Stimulated activated CD8-positive, alpha-beta memory T cell treated with anti-CD3 and anti-CD28 coated beads, Interleukin-7, amount 100 ng/mL, for 48 hours (primary cell): ENCODE data around the gene CMTM1.
"Not testable (repeated sequence)": the region's sequence is repeated elsewhere in the genome, so short reads cannot be mapped to it uniquely, and the experiment has no call there.

Experiments used
- DNase-seq, 2 donors: peaks; one replicate each; pipeline ENCODE4 v3.0.0-alpha.2; 2020; ENCODE audit warnings: low read depth in 1 of 2; ENCODE audit errors: extremely low read depth in 1 of 2

The CMTM1 gene

DNA sequence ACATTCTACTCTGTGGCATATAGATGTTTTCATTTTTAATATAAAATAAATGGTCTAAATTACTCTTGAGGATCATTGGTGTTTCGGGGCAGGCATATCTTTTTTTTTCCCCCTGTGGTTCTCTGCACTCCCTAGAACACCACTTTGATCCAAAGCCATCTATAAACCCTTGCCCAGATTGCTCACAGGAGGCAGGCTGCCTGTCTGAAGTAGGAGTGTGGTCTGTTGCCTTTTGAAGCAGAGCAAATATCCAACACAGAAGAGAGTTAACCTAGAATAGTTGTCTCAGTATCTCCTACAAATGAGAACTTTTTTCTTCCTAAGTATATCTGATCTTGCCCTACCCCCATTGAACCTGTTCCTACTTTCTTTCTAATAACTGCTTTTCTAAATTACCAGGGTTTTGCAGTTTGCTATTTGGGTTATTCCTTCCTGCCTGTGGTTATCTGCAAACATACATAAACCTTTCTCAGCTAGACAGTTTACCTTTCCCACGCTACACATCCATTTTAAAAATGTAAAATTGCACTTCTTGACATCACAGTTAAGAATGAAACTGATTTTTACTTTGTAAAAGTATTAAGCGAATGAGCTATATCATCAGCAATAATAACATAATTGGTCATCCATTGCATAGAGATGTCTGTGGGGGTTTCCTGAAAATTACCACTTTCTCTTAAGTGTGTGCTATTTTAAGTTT, 4.7 kb upstream of the CMTM1 start:
- no peak for DNase-seq

DNA sequence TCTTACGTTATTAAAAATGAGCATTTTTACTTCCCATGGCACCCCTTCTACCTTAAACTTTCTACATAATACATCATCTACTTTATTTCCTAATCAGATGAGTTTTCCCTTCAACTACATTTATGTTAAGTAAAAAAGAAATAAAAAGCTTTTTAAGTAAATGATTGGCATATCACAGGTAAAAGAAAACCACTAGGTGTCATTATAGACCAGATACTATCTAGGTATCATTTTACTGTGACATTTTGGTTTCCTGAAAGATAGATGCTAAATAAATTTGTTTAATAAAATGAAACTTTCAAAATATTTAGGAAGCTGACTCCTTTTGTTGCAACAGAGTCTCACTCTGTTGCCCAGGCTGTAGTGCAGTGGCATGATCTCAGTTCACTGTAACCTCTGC, 3.8 kb upstream of the CMTM1 start:
- DNase-seq: no peak

DNA sequence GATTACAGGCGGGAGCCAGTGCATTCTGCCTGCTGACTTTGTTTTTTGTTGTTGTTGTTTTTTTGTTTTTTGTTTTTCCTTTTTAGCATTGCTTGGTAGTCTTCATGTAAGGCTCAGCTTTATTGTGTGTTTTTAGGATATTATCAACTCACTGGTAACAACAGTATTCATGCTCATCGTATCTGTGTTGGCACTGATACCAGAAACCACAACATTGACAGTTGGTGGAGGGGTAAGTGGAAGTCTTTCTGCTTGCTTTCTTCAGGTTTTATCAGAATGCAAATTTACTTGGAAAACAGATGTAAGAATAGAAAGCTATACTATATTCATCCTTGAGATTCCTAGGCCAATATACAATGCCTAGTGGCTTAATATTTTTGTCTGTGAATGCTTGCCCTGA, 3.3 kb upstream of the CMTM1 start:
- DNase-seq: no peak

DNA sequence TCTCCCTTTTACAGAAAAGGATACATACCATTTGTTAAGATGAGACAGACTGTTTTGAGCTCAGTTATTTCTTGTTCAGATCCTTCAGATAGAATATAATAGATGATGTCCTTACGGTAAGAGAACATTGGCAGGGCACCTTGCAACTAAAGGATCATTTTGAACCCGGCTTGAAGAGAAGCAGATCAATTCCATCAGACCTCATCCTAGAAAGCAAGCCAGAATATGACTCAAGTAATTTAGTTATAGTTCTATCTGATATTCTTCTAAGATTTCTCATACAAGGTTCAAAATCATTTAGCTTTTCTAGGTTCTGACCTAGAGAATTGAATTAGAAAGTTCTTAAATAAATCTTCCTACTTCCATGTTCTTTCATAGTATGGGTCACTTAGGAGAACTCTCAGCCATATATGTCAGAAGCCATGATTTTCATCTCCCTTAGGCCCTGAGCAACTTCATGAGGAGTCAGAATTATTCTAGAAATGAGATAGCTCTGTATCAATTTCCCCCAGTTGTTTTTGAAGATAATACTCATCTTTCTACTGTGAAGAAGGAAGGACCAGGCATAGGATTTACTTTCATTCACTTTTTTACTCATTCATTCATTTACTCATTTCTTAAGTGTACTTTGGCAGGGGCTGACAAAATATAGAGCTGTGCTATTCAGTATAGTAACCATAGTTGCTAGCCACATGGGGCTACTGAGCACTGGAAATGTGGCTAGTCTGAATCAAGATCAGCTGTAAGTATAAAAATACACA, 2.5 kb upstream of the CMTM1 start:
- DNase-seq: no peak

DNA sequence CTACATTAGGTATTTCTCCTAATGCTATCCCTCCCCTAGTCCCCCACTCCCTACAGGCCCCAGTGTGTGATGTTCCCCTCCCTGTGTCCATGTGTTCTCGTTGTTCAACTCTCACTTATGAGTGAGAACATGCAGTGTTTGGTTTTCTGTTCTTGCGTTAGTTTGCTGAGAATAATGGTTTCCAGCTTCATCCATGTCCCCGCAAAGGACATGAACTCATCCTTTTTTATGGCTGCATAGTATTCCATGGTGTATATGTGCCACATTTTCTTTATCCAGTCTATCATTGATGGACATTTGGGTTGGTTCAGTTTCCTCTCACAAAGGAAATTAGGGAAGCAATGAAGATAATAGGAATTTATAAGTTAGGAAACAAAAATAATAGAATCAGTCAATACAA, 1.0 kb downstream of the CMTM1 start:
- not testable (repeated sequence) for DNase-seq

DNA sequence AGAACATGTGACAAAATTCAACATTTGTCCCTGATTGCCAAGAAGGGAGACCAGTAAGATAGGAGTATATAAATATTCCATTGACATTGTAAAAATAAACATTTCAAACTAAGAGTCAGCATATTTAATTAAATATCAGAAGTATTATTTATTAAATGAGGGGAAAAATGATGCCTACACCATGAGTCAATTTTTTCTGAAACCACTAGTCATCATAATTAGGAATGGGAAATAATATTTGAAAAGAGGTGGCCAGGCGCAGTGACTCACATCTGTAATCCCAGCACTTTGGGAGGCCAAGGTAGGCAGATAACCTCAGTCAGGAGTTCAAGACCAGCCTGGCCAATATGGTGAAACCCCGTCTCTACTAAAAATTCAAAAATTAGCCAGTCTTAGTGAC, 2.1 kb downstream of the CMTM1 start:
- DNase-seq: no peak

DNA sequence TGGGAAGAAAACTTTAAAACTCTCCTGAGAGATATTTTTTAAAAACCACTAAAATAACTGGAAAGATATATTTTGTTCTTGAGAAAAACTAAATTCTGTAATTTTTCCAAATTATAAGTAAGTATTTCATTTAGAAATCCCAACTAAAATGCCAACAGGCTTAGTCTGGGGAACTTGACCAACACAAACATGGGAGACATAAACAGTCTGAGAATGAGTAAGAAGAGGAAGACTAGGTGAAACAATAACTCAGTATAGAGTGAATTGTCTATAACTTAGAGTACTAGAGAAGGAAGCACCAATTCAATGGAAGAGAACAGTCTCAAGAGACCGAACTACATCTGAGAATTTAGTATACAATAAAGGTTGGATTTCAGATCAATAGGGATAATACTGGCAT, 2.9 kb downstream of the CMTM1 start:
- DNase-seq: no peak

DNA sequence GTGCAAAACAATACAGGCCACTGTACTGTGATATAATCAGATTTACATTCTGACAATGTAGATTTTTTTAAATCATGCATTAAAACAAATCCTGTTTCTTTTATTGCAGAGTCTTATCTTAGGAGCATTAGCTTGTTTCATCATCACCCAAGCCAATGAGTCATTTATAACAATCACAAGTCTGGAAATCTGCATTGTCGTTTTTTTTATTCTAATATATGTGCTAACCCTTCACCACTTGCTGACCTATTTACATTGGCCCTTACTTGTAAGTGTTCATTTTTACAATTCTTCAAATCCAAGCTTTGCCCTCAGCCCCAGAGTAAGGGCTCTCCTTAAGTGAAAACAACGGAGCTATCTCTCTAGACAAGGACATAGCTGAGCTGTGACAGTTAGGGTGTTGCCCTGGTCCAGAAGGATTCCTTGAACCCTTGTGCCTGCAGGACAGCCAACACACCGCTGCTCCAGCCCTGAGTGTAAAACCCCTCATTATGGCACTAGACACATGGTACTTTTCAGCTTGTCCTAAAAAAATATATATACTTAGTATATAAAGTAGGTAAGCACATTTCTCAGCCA, 3.7 kb downstream of the CMTM1 start:
- no peak for DNase-seq

DNA sequence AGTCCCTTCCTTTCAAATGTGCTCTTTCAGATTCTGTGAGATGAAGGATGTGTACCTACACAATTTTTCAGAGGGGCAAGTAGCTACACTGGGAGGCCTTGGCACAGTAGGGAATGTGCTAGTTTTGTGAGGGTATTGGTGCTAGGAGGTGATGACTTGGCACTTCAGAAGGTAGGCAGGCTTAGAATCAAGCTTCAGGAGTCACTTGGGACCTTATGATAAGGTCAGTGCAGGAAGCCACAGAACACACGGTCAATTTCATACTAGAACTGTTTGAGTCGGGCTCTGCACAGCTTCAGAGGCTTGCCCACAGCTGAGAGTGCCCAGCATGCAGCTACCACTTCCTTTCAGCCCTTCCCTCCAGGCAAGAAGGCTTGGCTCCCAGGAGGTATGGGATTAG, 6.1 kb downstream of the CMTM1 start:
- no peak for DNase-seq

DNA sequence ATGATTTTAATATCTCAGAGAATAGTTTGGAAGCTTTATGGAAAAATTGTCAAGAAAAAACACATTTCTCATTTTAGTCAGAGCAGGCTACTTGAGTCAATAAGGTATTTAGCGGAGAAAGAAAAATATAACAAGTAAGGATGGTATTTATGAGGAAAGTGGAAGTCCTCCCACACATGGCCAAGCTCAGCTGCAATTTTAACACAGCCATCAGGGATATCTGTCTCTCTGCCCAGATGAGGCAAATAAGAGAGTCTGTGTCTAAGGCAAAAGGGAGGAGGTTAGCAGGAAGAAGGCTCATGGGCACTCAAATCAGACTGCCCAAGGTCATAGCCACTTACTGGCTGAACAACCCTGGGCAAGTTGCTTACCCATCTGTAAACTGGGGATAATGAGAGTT, 7.8 kb downstream of the CMTM1 start:
- no peak for DNase-seq

DNA sequence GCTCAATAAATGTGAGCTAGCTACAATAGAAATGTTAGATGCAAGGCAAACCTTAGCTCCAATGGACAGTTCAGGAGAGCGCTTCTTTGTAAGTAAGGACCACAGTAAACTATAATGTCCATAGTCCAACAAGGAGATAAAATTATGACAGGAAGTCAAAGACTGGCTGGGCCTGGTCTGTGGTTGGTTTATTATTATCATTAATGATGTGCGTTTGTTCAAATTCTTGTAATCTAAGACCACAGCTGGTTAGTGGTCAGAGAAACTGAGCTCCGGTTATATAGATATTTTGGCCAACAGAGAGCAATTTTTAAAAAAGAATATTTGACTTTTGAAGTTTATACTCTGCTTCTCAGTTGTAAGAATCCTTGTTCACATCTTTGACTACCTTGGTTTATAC, 8.3 kb downstream of the CMTM1 start:
- DNase-seq: no peak

DNA sequence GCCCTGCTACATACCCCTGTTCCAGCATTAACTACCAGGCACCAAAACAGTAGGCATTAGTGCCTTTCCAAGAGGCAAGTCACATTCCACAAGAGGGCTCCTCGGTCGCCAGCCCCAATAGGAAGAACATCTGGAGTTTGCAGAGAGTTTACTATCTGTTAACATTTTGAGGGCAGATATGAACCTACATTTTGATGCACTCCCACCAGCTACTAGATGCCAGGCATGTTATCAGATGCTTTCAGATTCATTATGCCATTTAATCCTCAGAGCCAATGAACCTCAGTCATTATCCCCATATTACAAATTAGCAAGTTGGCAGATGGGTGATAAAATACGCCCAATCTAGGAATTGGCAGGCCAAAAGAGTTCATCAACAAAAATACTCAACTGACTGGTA, 8.8 kb downstream of the CMTM1 start:
- DNase-seq: no peak

DNA sequence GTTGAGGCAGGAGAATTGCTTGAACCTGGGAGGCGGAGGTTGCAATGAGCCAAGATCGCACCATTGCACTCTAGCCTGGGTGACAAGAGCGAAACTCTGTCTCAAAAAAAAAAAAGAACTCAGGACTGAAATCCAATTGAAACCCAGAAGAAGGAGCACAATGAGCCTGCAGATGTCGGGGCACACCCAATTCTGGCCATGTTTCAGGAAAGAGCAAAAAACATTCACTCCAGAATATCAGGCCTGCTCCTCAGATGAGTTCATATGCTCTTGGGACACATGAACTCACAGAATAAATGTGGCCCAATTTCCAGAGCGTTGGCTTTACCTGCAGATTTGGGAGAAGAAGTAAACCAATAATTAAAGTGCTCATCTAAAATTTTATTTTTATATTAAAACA, 10.1 kb downstream of the CMTM1 start:
- no peak for DNase-seq

DNA sequence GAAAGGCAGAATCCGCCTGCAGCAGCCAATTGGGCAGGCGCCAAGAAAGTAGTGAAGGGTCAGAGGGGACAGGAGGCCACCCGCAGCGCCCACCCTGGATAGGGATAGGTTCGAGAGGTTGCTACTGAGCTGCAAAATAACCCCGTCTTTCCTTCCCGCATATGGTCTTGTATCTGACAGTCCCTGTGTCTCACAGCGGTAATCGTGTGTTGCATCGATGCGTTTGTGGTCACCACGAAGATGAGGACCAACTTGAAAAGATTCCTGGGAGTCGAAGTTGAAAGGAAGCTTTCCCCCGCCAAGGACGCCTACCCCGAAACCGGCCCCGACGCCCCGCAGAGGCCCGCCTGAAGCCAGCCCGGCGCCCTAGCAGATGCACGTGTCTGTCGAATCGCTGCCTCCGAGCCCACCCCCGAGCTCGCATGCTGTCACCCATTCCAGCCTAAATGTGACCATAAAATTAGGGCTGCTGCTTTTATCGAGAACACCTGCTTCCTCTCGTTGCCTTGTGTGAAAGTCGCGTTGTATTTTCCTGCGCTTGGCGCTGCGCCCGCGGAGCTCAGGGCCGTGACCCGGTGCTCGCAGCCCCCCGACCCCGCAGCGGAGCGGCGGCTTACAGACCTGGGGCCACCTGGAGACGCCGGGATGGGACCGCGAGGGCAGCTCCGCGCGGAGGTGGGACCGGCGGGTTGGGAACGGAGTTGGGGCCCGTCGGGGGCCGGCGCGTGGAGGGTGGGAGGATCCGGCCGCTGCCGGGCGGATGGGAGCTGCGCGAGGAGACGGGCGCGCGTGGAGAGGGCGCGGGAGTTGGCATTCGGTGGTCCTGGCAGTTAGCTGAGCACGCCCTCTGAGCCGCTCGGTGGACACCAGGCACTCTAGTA, 12.7 kb downstream of the CMTM1 start, which contains the start of gene CMTM2:
TSS of gene CMTM2 (plus strand) at position 813 of the 881 bp plus-strand sequence. CDS start 145 bp downstream, outside the sequence.
- DNase-seq: no peak

DNA sequence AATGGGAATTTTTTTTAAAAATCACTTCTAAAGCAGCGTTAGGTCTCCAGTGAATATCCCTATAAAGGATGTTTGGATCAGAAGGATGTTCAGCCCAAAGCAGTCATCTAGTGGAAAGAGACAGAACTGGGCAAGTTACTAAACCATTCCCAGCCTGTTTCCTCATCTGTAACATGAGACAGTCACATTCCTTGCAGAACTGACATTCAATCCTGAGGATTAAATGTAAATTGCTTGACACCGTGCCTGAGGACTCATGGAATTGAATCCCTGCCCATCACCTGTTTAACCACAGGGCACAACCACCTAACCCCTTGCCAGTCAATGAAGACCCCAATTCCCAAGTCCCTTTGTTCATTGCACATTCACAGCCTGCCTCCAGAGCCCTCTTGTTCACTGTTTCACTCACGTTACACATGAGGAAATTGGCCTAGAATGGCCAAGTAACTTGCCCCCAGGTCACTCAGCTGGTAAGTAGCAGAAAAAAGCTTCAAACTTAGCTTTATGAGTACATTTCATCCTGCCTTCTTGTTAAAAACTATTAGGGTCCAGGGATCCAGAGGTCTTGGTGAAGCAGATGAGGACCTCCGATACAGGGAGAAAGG, 14.5 kb downstream of the CMTM1 start:
- DNase-seq: no peak

DNA sequence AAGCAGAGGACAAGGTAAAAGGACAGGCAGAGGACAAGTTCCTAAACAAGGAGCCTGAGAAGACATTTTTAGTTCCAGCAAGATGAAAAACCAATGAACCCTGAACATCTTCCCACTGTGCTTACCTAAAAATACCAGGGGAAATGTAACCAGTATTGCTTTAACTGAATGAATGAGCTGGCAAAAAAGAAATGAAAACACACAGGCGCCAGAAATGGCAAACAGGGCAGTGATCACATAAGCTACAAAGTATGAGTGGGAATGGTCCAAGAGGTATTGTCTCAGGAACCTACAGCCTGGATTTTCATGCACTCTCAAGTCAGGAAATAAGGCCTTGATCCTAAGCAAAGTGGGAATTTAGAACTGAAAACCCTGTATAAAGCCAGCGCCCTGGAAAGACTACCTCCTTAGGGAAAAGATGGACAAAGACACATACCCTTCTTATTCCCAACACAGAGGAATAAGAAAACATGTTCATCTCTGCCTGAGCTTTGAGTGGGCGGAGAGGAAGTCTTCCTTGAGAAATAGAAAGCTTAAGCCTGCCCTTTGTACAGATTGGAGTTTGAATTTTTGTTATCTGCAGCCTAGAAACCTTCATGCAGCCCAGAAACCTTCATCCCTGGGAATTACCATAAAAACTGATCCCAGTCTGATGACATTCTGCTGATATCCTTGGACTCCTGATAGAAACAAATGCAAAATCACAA, 15.2 kb downstream of the CMTM1 start:
- no peak for DNase-seq

DNA sequence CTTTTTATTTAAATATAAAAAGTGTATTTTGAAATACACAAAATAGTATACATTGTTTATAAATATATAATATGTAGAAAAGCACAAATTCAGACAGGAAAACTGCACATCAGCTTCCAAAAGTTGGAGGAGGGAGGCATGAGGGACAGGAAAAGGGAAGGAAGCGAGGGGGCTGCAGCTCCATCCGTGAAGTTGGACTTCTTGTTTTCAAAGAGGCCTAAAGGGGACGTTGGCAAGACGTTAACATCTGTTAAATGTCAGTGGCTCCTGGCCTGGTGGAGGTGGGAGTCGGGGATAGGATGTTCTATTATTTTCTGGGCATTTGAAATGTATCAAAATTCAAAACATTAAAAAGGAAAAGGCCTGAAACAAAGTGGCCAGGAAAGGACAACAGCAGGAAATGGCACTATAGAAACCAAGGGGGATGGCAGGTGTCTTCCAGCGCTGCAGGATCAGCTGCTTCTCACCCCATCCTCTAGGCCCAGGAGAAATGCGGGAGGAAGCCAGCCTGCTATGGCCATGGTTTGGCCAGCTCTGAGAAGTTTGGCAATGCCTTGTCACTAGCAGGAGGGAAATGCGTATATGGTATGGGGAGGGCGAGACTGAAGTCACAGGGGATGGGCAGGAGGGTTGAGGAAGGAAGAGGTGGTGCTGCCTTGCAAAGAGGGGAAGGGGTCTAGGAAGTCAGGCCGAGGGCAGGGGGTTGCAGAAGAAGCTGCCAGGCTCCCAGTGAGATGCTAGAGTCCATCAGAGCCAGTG, 19.4 kb downstream of the CMTM1 start:
- DNase-seq: no peak

DNA sequence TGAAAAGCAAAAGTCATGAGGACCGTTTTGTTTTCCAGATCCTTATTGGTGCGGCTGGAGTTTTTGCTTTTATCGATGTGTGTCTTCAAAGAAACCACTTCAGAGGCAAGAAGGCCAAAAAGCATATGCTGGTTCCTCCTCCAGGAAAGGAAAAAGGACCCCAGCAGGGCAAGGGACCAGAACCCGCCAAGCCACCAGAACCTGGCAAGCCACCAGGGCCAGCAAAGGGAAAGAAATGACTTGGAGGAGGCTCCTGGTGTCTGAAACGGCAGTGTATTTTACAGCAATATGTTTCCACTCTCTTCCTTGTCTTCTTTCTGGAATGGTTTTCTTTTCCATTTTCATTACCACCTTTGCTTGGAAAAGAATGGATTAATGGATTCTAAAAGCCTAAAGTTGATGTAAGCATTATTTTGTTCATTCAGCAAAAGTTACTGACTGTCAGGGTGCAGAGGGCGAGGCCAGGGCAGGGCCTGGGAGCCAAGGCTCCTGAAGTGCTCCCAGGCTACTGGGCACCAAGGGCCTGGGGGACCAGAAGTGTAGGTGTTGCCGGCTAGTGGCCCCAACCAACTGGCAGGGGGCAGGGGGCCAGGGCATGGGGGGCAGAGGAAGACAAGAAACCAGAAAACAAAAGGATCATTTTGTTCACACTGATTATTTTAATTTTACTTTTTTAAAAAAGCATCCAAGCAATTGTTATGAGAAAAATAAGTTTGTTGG, 21.8 kb downstream of the CMTM1 start:
- DNase-seq: no peak
